Suppressor macrophage treated with lipopolysaccharide for 1 hour (primary cell): ENCODE results near the gene TNMD.
"Not testable (repeated sequence)": the region's sequence is repeated elsewhere in the genome, so short reads cannot be mapped to it uniquely, and the experiment has no call there.

Source experiments
- DNase-seq, 3 donors: peaks; one replicate each; pipeline ENCODE4 v3.0.0-alpha.2; 2020 to 2022

Gene TNMD

DNA sequence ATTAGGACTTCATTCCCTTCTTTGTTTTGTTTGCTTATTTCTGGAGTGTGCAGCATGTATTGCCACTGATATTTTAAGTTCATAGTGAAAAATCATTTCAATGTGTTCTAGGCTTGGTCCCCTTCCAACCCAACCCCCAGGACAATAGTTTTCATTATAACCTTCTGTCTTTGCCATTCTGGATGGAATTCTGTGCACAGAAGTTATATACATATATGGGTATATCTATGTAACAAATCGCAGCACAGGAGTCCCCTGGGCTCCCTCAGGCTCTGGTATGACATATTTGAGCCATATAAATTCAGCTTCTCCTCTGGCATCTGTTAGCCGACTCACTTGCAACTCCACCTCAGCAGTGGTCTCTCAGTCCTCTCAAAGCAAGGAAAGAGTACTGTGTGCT lies at the start of gene TNMD:
TSS of gene TNMD (plus strand) at position 326 of the 400 bp plus-strand sequence. CDS start 83 bp downstream, outside the sequence.
- DNase-seq, result no peak

DNA sequence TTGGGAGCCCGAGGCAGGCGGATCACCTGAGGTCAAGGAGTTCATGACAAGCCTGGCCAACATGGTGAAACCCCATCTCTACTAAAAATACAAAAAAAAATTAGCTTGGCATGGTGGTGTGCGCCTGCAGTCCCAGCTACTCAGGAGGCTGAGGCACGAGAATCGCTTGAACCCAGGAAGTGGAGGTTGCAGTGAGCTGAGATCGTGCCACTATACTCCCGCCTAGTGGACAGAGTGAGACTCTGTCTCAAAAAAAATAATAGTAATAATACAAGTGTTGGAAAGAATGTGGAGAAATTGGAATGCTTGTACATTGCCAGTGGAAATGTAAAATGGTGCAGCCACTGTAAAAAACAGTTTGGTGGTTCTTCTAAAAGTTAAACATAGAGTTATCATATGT lies 19.2 kb upstream of the TNMD start:
- DNase-seq, result not testable (repeated sequence)

DNA sequence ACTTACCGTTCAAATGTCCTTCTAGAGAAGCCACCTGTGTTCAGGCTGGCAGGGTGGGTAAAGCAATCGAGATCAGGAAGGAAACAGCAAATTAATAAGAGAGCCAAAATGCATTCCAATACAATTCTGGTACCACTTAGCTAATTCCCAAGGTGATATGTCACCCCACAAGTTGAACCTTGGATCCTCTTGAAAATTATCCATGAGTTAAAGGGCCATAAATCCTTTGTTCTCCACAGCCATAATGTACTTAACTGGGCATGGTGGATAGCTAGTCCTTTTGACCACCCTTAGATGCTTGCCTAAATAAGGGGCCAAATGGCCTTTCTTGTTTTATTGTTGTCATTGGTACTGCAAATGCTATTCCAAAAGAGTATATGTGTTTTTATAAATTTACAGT lies 2.0 kb downstream of the TNMD start:
- no peak for DNase-seq

DNA sequence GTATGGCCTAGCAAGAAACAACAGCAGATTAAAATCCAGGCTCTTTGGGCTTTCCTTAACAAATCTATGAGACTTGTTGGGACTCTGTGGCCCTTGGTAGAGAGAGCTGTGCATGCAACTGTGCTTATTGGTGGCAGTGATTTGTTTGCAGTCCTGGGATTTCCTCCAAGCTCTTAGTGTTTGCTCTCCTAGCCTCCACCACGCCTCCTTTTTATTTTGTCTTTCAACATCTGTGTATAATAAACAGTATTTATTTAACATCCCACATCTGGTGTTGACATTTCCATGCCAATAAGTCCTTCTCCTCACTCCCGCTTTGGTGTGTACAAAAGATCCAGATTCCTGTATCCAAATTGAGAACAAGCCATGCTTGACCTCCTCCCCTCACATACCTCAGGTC lies 3.1 kb downstream of the TNMD start:
- no peak for DNase-seq

DNA sequence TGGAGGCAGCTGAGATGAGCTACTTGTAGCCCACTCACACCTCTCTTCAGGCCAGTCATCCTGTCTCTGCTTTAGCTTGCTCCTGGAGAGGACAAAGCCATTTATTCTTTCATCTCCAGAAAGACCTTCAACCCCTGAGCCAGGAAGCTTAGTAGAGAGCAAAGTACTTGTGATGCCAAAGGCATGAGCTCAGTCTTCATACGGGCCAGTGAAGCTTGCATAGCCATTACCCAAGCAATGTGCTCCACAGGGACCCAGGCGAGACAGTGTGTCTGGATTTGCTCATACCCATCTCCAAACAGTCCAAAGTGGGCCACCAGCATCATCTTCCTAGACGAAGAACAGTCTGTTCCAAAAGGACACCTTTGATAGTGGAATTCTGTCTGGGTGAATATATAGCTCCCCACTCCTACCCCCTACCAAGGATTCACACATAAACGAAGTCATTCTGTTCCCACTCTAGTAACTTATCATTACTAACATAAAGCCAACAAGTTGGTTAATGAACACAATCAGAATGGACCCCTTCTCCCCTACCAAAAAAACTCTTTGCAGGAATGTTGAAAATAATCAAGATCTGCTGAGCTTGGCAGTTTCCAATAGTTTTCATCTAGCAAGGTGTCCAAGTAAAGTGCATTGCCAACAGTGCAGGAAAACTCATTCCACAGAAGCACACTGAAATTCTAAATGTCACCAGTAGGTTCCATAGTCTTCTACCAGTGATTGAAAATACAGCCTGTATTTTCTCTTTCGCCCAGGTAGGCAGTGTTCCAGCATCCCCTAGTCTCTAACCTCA lies 6.7 kb downstream of the TNMD start:
- no peak for DNase-seq

DNA sequence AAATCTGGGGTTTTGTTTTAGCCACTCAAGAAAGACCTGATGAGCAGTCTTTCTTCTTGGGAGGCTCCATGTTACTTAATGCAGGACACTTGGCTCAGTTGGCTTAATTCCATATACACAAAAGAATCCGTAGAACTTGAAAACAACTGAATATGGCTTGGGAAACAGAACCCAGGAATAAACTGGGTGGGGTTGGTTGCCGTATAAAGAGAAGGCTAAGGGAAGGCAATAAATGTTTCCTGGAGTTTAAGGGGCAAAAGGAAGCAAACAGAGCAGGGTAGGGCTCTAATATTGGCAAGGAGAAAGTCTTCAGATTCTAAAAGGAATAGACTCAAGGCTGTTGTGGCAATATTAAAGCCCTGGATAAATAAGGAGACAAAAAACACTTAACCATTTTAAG lies 8.4 kb downstream of the TNMD start:
- DNase-seq, result no peak

DNA sequence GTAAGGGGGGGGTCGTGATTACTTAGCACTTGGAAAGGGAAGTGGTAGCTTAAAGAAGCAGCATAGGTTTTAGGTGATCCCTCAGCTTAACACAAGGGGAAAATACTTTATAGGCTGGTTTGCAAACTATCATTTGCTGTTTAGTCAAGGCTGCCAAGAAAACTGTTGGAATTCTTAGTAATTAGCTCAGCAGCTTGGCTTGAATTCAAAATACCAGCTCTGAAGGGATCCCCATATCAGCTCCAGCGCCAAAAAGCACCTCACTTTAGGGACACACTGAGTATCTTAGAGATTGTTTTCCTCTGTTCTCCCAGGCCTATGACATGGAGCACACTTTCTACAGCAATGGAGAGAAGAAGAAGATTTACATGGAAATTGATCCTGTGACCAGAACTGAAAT lies 8.8 kb downstream of the TNMD start:
- no peak for DNase-seq

DNA sequence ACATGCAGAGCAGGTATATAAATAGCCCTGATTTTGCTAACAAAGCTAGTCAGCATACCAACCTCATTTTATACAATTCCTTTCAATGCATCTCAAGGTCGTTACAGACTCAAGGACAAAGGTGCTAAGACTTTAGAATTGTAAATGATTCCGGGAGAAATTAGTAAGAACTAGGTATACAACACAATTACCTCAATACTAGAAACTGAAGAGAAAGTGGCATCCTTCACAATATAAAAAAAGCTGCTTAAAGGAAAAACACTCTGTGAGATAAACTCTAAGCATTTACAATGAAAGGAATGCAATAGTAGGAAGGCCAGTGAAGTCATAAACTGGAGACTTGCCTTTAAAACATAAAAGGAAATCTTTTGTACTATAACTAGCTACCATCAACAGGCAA lies 11.9 kb downstream of the TNMD start:
- no peak for DNase-seq

DNA sequence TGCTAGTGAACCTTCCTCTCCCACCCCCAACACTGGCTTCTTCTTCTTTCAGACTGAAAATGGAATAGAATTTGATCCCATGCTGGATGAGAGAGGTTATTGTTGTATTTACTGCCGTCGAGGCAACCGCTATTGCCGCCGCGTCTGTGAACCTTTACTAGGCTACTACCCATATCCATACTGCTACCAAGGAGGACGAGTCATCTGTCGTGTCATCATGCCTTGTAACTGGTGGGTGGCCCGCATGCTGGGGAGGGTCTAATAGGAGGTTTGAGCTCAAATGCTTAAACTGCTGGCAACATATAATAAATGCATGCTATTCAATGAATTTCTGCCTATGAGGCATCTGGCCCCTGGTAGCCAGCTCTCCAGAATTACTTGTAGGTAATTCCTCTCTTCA lies 14.7 kb downstream of the TNMD start:
- DNase-seq, result no peak

DNA sequence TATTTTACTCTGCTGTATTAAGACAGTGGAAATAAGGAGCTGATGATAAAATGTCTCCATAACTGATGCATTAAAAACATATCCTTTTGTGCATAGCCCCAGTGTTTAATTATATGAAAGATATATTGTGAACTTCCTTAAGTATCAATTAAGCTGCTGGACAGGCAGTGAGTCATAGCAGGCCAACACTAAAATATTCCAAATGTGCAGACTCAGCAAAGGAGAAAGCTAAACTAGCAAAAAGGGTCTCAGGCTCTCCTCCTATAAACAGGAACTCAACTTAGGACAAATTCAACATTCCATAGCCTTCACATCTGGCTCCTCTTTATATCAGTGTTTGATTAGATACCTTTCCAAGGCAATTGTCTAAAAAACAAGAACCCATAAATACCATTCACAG lies 15.6 kb downstream of the TNMD start:
- DNase-seq, result no peak

DNA sequence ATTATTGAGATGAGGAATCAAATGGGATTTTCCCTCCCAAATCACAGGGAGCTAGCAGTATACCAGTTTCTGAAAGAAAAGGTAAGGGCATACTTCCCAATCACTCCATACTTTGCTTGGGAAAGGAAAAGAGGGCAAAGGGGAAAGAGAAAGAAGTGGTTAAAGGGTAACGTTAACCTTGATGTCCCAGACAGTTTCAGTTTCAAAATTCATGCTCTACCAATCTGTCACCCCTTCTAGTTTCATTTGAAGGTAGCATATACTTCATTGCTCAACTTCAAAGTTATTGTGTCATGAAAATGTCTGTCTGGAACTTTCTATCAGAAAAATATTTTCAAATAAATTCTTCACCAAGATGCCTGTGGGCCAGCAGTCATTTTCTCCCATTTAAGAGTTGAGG lies 16.0 kb downstream of the TNMD start:
- no peak for DNase-seq

DNA sequence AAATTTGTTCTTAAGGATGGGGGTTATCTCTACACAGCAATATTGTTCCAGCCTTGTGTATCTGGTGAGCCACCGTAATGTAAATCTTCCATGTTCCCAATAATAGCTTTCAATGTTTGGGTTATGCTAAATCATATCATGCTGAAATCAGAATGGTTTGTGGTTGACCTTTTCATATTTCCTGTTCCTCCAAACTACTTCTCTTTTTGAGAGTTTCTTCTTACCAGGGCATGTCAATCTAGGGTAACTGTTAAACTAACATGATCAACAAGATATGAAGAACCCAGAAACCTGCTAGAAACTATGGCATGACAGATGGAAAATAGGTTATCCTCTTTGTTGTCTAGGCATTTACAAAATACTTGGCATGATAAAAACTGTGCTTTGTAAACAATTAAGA lies 22.0 kb downstream of the TNMD start:
- DNase-seq, result peak in 2 of 3 donors; percentile 27 to 40

DNA sequence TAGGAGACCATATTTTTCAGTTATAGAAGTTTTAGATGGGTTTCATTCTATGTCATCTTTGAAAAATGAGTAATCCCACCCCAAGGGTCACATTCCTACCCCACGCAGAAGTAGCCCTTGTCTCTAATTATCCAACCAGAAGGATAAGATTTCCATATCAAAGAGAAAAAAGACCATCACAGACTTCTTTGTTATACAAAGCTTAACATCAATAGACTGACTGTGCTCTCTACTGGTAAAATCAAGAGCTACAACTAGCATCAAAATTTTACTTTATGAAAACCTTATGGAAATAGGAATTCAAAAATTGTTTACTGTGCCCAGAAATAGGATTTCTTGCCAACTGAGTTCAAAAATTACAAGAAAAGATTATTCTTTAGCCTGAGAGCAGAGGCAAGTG lies 24.9 kb downstream of the TNMD start:
- no peak for DNase-seq

DNA sequence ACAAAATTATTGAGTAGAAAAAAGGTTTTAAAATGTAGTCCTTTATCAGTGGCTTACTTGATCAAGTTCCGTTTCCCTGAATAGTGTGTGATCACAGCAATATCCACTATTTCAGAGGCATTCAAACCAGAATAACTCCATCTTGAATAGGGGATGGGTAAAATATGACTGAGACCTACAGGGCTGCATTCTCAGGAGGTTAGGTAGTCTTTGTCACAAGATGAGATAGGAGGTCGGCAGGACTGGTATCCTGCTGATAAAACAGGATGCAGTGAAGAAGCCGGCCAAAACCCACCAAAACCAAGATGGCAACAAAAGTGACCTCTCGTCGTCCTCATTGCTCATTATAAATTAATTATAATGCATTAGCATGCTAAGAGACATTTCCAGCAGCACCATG lies 27.2 kb downstream of the TNMD start:
- DNase-seq, result no peak

DNA sequence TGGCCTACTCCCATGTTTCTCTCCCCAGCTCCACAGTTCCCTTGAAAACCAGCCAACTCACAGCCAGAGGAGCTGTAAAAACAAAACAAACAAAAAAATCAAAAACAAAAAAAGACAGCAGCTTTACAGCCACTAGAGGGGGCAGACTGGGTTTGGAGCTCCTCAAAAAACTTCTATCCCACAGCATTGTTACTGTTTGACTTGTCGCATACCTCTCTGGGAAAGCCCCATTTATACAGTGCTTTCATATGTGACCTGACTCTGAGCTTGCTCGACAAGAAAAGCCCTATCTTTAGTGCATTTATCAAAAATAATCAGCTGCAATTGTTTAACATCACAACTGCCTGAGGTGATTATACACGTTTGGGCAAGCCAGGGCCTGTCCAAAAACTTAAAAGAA lies 30.3 kb downstream of the TNMD start:
- DNase-seq, result peak; percentile 20 to 44 (median 32)

DNA sequence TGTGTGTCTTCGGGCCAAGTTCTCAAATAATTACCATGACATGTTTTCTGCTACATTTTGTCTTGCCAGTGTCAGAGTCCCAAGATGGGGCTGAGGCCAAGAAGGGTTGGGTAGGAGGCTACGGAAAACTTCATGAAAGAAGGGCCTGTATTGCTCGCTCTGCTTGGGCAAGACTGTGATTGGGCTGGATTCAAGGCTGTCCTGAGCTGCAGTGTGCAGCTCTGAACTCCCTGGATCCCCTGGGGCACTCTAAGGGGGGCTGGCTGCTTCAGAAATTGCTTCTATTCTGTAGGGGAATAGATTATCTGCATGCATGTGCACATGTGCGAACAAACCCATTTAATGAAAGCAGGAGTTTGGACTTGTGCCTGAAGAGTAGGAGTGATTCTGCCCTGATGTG lies 38.3 kb downstream of the TNMD start:
- DNase-seq, result no peak

DNA sequence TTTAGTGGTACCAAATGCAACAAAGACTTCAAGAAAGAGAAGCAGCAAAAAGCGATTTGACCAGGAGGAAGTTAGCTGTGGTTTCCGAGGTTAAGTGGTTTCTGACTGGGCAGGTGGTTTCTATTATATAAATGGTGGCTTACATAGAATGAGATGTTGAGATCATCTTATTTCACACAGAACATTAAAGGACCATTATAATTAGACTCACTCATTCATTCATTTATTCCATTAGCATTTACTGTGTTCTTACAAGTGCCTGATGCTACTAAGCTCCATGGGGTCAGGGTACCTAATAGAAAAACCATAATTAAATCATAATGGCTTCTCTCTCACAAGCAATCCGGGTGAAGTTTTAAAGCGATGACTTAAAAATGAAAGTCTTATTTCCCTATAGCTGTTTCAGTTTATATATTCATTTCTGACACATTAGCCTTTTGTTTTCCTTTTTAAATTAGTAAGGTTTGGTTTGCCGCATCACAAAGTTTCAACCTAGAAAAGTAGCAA lies 41.3 kb downstream of the TNMD start:
- DNase-seq, result no peak

DNA sequence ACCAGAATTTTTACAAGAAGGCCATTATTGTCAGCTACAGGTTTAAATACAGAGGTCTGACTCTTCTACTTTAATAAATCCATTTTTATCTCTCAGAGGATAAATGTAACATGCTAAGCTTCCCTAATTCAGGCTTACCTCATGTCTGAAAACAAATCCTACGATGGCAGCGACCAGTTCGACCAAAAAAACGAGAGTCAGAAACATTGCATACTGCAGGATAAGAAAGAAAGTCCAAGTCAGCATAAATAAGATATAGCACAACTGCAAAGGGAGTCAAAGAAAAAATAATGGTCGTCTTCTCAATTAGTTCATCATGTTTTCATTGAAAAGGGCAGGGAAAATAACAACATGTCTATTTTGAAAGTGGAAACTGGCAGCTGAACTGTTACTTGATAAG lies 50.3 kb downstream of the TNMD start:
- DNase-seq, result no peak

DNA sequence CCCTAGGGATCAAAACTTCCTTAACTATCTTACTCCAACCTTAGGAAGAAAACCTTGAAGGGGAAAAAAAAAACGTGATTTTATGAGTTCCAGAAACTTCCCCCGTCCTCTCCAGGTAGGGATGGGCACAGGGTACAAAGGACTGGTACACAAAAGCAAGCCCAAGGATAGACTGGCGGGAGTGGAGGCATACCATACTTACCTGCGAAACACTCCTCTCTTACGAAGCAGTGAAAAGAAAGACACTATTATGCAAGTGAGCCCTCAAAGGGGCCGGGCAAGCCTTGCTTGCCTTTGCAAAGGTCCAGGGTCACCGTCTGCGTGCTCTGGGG lies 51.2 kb downstream of the TNMD start:
- no peak for DNase-seq

DNA sequence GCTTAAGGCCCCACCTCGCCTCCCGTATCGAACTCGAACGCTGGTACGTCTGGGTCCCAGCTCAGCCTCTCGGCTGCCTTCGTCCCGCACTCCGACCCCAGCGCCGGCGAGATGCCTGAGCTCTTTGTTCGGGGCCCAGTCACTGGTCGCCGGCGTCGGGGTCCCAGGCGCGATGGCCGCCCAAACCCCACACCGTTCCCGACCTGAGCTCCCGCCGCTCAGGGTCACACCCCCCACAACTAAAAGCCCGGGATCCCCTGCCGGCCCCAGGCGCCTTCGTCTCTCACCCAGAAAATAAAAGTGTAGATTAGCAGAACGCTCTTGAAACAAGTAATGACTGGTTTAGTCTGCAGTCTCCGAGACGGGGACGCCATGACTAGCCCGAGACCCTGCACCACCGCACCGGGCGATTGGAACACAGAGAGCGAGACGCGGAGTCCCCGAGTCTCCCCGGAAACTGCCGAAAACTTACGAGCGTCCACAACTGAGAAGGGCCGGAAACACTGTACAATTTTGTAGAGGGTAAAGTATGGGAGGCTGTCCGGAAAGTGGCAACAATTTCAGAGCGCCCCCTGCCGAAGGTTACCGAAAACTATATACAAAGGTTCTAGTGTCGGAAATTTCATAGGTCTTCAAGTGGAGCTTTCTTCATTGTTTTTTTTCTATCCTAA lies 51.7 kb downstream of the TNMD start, which contains the start of gene TSPAN6:
TSS of gene TSPAN6 (minus strand) at position 486 of the 671 bp plus-strand sequence. CDS start at position 374, 112 bp downstream.
- peak; percentile 68 to 73 (median 69) for DNase-seq

DNA sequence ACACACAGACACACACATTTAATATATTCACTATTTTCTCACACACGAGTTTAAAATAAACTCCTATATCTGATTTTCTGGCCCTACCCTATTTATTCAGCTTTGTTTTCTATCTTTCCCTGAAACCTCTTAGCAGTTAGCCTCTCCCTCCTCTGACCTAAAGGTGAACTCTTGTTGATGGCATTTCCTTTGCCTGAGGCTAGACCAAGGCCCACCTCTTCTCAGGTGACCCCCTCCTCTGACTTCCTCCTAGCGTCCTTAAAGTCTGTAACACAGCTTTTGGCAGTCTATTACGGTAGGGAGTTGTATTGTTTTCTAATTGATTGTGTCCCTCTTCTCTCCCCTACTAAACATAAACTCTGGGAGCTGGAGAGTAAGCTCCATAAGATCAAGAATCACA lies 57.6 kb downstream of the TNMD start:
- no peak for DNase-seq

DNA sequence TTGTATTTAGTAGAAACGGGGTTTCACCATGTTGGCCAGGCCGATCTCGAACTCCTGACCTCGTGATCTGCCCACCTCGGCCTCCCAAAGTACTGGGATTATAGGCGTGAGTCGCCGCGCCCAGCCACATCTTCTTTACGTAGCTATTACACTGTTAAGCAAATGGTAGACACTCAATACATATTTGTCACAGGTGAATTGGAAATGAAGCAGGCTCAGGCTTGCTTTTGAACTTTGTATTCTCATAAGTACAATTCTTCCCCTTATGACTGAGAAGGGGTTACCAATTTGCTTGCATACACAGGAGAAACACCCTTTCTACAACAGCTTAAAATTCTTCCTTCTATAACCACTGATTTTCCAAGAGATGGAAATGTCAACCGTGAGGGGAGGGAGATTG lies 58.5 kb downstream of the TNMD start:
- DNase-seq, result no peak

DNA sequence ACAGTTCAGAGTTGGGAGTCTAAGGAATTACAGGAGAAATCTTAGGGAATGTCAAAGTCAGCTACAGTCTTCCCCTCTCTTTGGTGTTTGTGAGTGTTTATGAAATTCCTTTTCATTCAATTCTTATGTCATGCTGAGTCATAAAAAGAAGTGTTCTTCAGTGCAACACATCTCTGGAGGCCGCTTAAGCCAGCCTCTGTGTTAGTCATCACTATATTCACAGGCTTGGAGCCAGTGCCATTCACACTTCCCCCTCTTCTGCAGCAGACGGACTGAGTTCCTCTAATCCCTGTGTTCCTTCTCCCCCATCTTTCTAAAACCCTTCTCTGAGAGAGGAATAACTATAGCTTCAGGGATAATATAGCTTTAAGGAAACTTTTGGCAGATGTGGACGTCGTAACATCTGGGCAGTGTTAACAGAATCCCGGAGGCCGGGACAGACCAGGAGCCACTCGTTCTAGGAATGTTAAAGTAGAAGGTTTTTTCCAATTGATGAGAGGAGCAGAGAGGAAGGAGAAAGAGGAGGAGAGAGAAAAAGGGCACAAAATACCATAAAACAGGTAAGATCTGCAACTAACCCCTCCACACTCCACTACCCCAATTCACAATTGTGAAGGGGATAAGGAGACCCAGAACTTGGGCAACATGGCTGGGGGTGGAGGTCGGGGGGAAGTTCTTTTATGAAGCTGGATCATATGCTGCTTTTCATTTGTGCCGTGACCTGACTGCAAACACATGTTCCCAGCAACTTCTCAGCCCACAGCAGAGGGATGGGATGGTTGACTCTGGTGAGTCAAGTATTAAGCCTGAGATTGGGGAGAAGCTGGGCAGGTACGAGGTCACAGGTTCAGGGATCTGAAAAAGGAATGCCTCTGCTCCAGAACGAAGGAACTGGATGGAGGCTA lies 59.5 kb downstream of the TNMD start, which contains the start of gene SRPX2:
TSS of gene SRPX2 (plus strand) at position 244 of the 905 bp plus-strand sequence. CDS start 2,124 bp downstream, outside the sequence.
- peak; percentile 71 to 88 (median 82) for DNase-seq
